ENCODE results near the gene NOTCH4.

The NOTCH4 gene

GRCh38 chr6:32158052-32158451 is 65.8 kb downstream of the NOTCH4 start:
- DNase-seq: no peak

GRCh38 chr6:32156891-32157290 is 67.0 kb downstream of the NOTCH4 start:
- no peak for DNase-seq

GRCh38 chr6:32154514-32155161 is 69.2 kb downstream of the NOTCH4 start:
- DNase-seq: peak; percentile 40 to 75 (median 55)

- peak; percentile 29 to 84 (median 56) for DNase-seq
Observed at GRCh38 chr6:32153564-32154513, 70.0 kb downstream of the NOTCH4 start, which contains the start of gene PPT2. TSS of gene PPT2 (plus strand) at chr6:32154141. CDS start at chr6:32154595, 454 bp downstream.

- DNase-seq: no peak
Observed at GRCh38 chr6:32152769-32153563, 70.9 kb downstream of the NOTCH4 start.

- DNase-seq: no peak
Observed at GRCh38 chr6:32151863-32152768, 71.8 kb downstream of the NOTCH4 start, which contains the start of gene PRRT1. TSS of gene PRRT1 (minus strand) at chr6:32151939. CDS start at chr6:32151827, 112 bp downstream.

GRCh38 chr6:32151181-32151862 is 72.5 kb downstream of the NOTCH4 start:
- DNase-seq: no peak

GRCh38 chr6:32149932-32150870 is 73.7 kb downstream of the NOTCH4 start:
- DNase-seq: no peak

GRCh38 chr6:32149092-32149755 is 74.6 kb downstream of the NOTCH4 start:
- DNase-seq: no peak

- DNase-seq: peak; percentile 27 to 67 (median 47)
Observed at GRCh38 chr6:32148289-32149091, 75.4 kb downstream of the NOTCH4 start.

- no peak for DNase-seq
Observed at GRCh38 chr6:32147401-32148132, 76.3 kb downstream of the NOTCH4 start.

GRCh38 chr6:32146687-32147086 is 77.2 kb downstream of the NOTCH4 start:
- no peak for DNase-seq

GRCh38 chr6:32146287-32146686 is 77.6 kb downstream of the NOTCH4 start:
- DNase-seq: no peak
